MCF 10A (cell line): ENCODE data around the gene NCOA6. TPM values are rescaled to one million over a fixed set of nuclear protein-coding genes. Genes with fewer than 3 reads are reported as not detected.

ENCODE experiments used
- BruUV-seq: library from RNA; stranded (reverse); fragments of 400-500 nt; replicated peaks from 2 replicates; lab custom pipeline; 2021; lab: Mats Ljungman, UMichigan
- CTCF ChIA-PET: fragments of 300-600 bp; sonication (Branson Sonifier 250); formaldehyde crosslinking; extraction: SDS; loops from one replicate; lab custom pipeline; 2021; ENCODE audit warnings: antibody characterized with exemption, inconsistent platforms; lab: Yijun Ruan, JAX
- POLR2A ChIA-PET: fragments of 300-600, 350-650 bp; sonication (Branson Sonifier 250); formaldehyde crosslinking; extraction: SDS; loops from one replicate; lab custom pipeline; 2020; ENCODE audit warnings: antibody characterized with exemption, inconsistent platforms; lab: Yijun Ruan, JAX
- DNase-seq: peaks from one replicate; pipeline ENCODE4 v3.0.0-alpha.2; 2018; ENCODE audit not compliant: unreplicated experiment
- H3K27ac Mint-ChIP-seq: one replicate; pipeline ENCODE4 v1.8.0; 2022; ENCODE audit warnings: mild to moderate bottlenecking, low read depth, mixed read lengths; ENCODE audit not compliant: unreplicated experiment
- H3K27me3 Mint-ChIP-seq: one replicate; pipeline ENCODE4 v1.8.0; 2022; ENCODE audit warnings: mixed read lengths; ENCODE audit not compliant: insufficient read depth, unreplicated experiment
- H3K36me3 Mint-ChIP-seq: one replicate; pipeline ENCODE4 v1.8.0; 2022; ENCODE audit warnings: mild to moderate bottlenecking, moderate library complexity, mixed read lengths; ENCODE audit not compliant: insufficient read depth, unreplicated experiment
- H3K4me1 Mint-ChIP-seq: one replicate; pipeline ENCODE4 v1.8.0; 2022; ENCODE audit warnings: mixed read lengths; ENCODE audit not compliant: insufficient read depth, unreplicated experiment
- H3K4me3 Mint-ChIP-seq: one replicate; pipeline ENCODE4 v1.8.0; 2022; ENCODE audit warnings: mild to moderate bottlenecking, moderate library complexity, mixed read lengths; ENCODE audit not compliant: unreplicated experiment
- H3K9me3 Mint-ChIP-seq: one replicate; pipeline ENCODE4 v1.8.0; 2022; ENCODE audit warnings: mixed read lengths; ENCODE audit not compliant: unreplicated experiment
- intact Hi-C: fragments of 100-400 bp; cut with micrococcal nuclease; formaldehyde crosslinking; loops from 2 replicates; pipeline ENCODE4 v1.14.1; 2022
- total RNA-seq: library from RNA; stranded (reverse); gene quantifications from 2 replicates; pipeline ENCODE4 v1.2.3, GENCODE V29; 2022
- TF ChIP-seq, protein P1 (sequence below): fragments of 200-600 bp; IDR thresholded peaks from one replicate; pipeline ENCODE4 v1.8.0; 2022; ENCODE audit warnings: antibody characterized with exemption, mild to moderate bottlenecking; ENCODE audit not compliant: unreplicated experiment

Gene NCOA6
- total RNA-seq, 1 experiment from 2014 or later = 27.9 TPM

DNA sequence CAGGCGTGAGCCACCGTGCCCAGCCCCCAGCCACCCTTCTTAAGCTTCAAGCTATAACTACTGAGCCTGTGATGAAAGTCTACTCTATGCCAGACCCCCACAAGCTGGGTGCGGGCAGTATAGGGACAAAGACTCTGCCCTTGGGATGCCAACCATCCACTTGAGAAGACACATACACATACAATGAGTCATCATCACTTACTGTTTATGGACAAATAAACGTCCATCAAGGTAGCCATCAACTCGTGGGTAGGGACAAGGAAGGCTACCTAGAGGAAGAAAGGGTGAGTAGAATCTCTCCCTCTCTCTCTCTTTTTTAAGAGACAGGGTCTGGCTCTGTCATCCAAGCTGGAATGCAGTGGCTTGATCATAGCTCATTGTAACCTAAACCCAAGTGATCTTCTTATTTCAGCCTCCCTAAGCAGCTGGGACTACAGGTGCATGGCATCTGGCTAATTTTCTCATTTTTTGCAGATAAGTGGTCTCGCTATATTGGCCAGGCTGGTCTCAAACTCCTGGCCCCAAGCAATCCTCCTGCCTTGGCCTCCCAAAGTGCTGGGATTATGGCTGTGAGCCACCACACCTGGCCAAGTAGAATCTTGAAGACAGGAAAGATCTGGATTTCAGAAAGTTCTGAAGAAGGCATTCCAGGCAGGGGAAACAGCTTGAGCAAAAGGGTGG is 123.9 kb downstream of the NCOA6 start:
- ChIA-PET POLR2A (interaction anchor here (6.1 kb wide), 1 partner anchor 25 kb away, joined by 44 read pairs; the partner anchor contains the start of gene PIGU), CTCF (interaction anchor here (0.6 to 3.1 kb wide), 4 partner anchors 55 to 787 kb away, joined by 3 to 27 read pairs (median 4); no protein-coding TSS in a partner anchor)
- intact Hi-C loops = no loop called here
- Mint-ChIP-seq H3K27me3 (no peaks in the 10 kb centered on the region), H3K9me3 (no peaks in the 10 kb centered on the region), H3K27ac (no peak overlapping the region), H3K4me3 (no peak overlapping the region), H3K4me1 (peaks cover 8% of the 10 kb centered on the region), H3K36me3 (no peaks in the 10 kb centered on the region)
- TF ChIP-seq, protein P1, sequence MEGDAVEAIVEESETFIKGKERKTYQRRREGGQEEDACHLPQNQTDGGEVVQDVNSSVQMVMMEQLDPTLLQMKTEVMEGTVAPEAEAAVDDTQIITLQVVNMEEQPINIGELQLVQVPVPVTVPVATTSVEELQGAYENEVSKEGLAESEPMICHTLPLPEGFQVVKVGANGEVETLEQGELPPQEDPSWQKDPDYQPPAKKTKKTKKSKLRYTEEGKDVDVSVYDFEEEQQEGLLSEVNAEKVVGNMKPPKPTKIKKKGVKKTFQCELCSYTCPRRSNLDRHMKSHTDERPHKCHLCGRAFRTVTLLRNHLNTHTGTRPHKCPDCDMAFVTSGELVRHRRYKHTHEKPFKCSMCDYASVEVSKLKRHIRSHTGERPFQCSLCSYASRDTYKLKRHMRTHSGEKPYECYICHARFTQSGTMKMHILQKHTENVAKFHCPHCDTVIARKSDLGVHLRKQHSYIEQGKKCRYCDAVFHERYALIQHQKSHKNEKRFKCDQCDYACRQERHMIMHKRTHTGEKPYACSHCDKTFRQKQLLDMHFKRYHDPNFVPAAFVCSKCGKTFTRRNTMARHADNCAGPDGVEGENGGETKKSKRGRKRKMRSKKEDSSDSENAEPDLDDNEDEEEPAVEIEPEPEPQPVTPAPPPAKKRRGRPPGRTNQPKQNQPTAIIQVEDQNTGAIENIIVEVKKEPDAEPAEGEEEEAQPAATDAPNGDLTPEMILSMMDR = no peak
- DNase-seq = no peak
- no TSS peak for BruUV-seq

DNA sequence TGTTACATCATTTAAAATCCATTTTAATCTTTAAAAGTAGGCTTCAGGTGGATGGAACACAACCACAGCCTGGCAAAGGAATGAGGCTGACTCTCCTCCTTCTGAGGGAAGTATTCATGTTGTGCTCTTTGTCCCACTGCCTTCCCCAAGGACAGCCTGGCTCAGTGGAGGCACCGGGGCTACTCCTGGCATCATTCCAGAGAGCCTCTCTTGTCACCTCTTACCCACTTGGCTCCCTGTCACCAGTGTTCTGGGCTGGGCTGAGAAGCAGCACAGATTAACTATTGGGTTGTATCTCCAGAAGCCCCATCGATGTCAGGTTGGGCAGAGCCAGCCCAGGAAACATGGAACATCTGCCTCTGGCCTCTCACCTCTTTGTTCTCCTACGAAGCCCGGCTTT is 132.0 kb downstream of the NCOA6 start:
- CTCF ChIA-PET = interaction anchor here (0.6 to 0.9 kb wide), 4 partner anchors 22 to 410 kb away, joined by 3 to 4 read pairs (median 3); no protein-coding TSS in a partner anchor
- intact Hi-C loops = no loop called here
- no peaks in the 10 kb centered on the region for H3K4me1 Mint-ChIP-seq
- no peak overlapping the region for H3K4me3 Mint-ChIP-seq
- H3K27ac Mint-ChIP-seq = no peak overlapping the region
- POLR2A ChIA-PET = interaction anchor here (1.5 kb wide), 1 partner anchor 16 kb away, joined by 7 read pairs; the partner anchor contains the start of gene PIGU
- DNase-seq = no peak
- BruUV-seq = no TSS peak
- H3K9me3 Mint-ChIP-seq = no peaks in the 10 kb centered on the region
- no peaks in the 10 kb centered on the region for H3K27me3 Mint-ChIP-seq
- no peaks in the 10 kb centered on the region for H3K36me3 Mint-ChIP-seq
- TF ChIP-seq, protein P1 = no peak

DNA sequence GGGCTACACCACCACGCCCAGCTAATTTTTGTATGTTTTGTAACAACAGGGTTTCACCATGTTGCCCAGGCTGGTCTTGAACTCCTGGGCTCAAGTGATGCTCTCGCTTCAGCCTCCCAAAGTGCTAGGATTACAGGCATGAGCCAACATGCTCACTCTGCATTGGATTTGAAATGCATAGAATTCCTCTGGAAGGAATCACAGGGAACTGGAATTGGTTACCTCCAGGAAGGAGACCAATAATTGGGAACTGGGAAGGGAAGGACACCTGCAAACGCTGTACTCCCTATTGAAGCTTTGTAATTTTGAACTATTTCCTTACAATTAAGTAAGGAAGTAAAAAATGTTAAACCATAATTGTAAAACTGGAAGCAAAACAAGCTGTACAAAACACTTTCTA is 133.6 kb downstream of the NCOA6 start:
- DNase-seq = no peak
- TF ChIP-seq, protein P1 = no peak
- no peaks in the 10 kb centered on the region for H3K9me3 Mint-ChIP-seq
- no peak overlapping the region for H3K4me3 Mint-ChIP-seq
- no TSS peak for BruUV-seq
- POLR2A ChIA-PET = interaction anchor here (1.5 to 1.7 kb wide), 2 partner anchors 11 to 14 kb away, joined by 4 to 7 read pairs; partner anchors contain the start of gene PIGU
- H3K4me1 Mint-ChIP-seq = no peaks in the 10 kb centered on the region
- no peaks in the 10 kb centered on the region for H3K27me3 Mint-ChIP-seq
- CTCF ChIA-PET = interaction anchor here (0.6 to 0.7 kb wide), 2 partner anchors 52 to 123 kb away, joined by 3 to 4 read pairs; no protein-coding TSS in a partner anchor
- no peak overlapping the region for H3K27ac Mint-ChIP-seq
- no peaks in the 10 kb centered on the region for H3K36me3 Mint-ChIP-seq
- intact Hi-C loops = no loop called here

DNA sequence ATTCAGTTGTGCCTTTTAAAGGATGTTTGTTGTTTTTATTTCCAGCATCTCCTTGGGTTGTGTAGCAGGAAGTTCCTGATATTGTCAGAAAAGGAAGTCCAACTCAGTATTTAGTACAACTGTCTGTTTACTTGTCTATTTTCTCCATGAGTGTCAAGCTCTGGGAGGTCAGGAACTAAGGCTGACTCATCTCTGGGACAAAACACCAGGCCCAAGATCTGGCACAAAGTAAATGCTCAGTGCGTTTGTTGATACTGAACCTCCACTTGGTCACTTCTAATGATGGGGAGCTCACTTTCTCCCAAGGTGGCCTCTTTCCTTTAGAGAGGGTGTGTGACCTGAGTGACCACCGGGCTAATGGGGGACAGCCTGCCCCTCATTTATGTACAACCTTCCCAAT is 136.0 kb downstream of the NCOA6 start:
- H3K9me3 Mint-ChIP-seq = peaks cover 7% of the 10 kb centered on the region
- BruUV-seq = no TSS peak
- CTCF ChIA-PET = interaction anchor here (0.9 to 1.3 kb wide), 4 partner anchors 8 to 406 kb away, joined by 3 to 4 read pairs (median 3); no protein-coding TSS in a partner anchor

More for the DNA sequence above, 136.0 kb downstream of the NCOA6 start:
- POLR2A ChIA-PET = interaction anchor here (0.5 to 2.3 kb wide), 2 partner anchors 12 to 287 kb away, joined by 3 to 12 read pairs; partner anchors contain the start of gene PIGU
- Mint-ChIP-seq H3K27me3 (no peaks in the 10 kb centered on the region), H3K4me3 (no peak overlapping the region), H3K27ac (no peak overlapping the region), H3K36me3 (no peaks in the 10 kb centered on the region), H3K4me1 (no peaks in the 10 kb centered on the region)
- DNase-seq = no peak
- TF ChIP-seq, protein P1 = no peak
- intact Hi-C loops = no loop called here
